IPS DF 6.9 (cell line): ENCODE data around the gene EXTL1.

Experiments
- DNase-seq: peaks from one replicate; pipeline ENCODE4 v3.0.0-alpha.2; 2013; ENCODE audit warnings: low read depth, low spot score
- H3K27ac ChIP-seq: one replicate; pipeline ENCODE4 v1.5.1; 2013; ENCODE audit warnings: low read length, control low read depth
- H3K27me3 ChIP-seq: 2 replicates; pipeline ENCODE4 v1.6.1; 2013; ENCODE audit warnings: mild to moderate bottlenecking, low read length; ENCODE audit not compliant: control insufficient read depth, insufficient read depth
- H3K36me3 ChIP-seq: 2 replicates; pipeline ENCODE4 v1.6.1; 2013; ENCODE audit warnings: low read length; ENCODE audit not compliant: control insufficient read depth, insufficient read depth
- H3K4me1 ChIP-seq: 2 replicates; pipeline ENCODE4 v1.6.1; 2013; ENCODE audit warnings: low read length; ENCODE audit not compliant: control insufficient read depth, insufficient read depth
- H3K4me3 ChIP-seq: 2 replicates; pipeline ENCODE4 v1.5.1; 2013; ENCODE audit warnings: mild to moderate bottlenecking, low read length
- H3K9me3 ChIP-seq: 2 replicates; pipeline ENCODE4 v1.6.1; 2013; ENCODE audit warnings: low read length, inconsistent platforms; ENCODE audit not compliant: control insufficient read depth, insufficient read depth
- WGBS: extraction: QIAGEN DNeasy Blood & Tissue Kit; methylation state at CpG from one replicate; pipeline ENCODE4 v1.1.7; 2013; ENCODE audit warnings: mixed read lengths, missing lambda C conversion rate; ENCODE audit not compliant: insufficient read length, insufficient coverage; 5-methylcytosine and 5-hydroxymethylcytosine counted together

EXTL1 gene

GRCh38 chr1:26043765-26044164 is 22.2 kb downstream of the EXTL1 start:
- no peak for DNase-seq
- no CpG with 5 or more reads among the region's 2 CpGs for WGBS
- H3K27me3 ChIP-seq: peaks cover 42% of the 10 kb centered on the region

GRCh38 chr1:26044414-26044813 is 22.8 kb downstream of the EXTL1 start:
- no peak overlapping the region for H3K27ac ChIP-seq
- H3K4me3 ChIP-seq: no peak overlapping the region
- no peaks in the 10 kb centered on the region; the same call in 1 of the 2 replicates for H3K4me1 ChIP-seq
- DNase-seq: no peak
- no peaks in the 10 kb centered on the region for H3K36me3 ChIP-seq
- no peaks in the 10 kb centered on the region for H3K9me3 ChIP-seq
- WGBS: no CpG with 5 or more reads among the region's 3 CpGs
- H3K27me3 ChIP-seq: peaks cover 46% of the 10 kb centered on the region

More at GRCh38 chr1:26043765-26044164, 22.2 kb downstream of the EXTL1 start:
- no peak overlapping the region for H3K4me3 ChIP-seq
- no peak overlapping the region for H3K27ac ChIP-seq
- H3K4me1 ChIP-seq: no peaks in the 10 kb centered on the region; the same call in 1 of the 2 replicates
- no peaks in the 10 kb centered on the region for H3K36me3 ChIP-seq
- no peaks in the 10 kb centered on the region for H3K9me3 ChIP-seq

- H3K4me3 ChIP-seq: peak overlapping the region; percentile 21; the same call in 1 of the 2 replicates
- H3K27me3 ChIP-seq: peaks cover 46% of the 10 kb centered on the region
- no peak for DNase-seq
- no CpG with 5 or more reads among the region's 29 CpGs for WGBS
- H3K36me3 ChIP-seq: no peaks in the 10 kb centered on the region
- H3K9me3 ChIP-seq: no peaks in the 10 kb centered on the region
- no peaks in the 10 kb centered on the region; the same call in 1 of the 2 replicates for H3K4me1 ChIP-seq
- H3K27ac ChIP-seq: no peak overlapping the region
Observed at GRCh38 chr1:26044971-26045721, 23.6 kb downstream of the EXTL1 start.

GRCh38 chr1:26045722-26046245 is 24.2 kb downstream of the EXTL1 start, which contains the start of gene SLC30A2:
Gene SLC30A2, minus strand, starts transcription at chr1:26046118. Its CDS starts 222 bp downstream, at chr1:26045896.
- H3K4me1 ChIP-seq: no peaks in the 10 kb centered on the region; the same call in 1 of the 2 replicates
- H3K27ac ChIP-seq: no peak within 1 kb of the TSS
- WGBS: no CpG with 5 or more reads among the region's 62 CpGs
- H3K36me3 ChIP-seq: no peaks in the 10 kb centered on the region
- peaks cover 46% of the 10 kb centered on the region for H3K27me3 ChIP-seq
- H3K9me3 ChIP-seq: no peaks in the 10 kb centered on the region
- peak within 1 kb of the TSS; percentile 21; the same call in 1 of the 2 replicates for H3K4me3 ChIP-seq
- DNase-seq: no peak

GRCh38 chr1:26046246-26047095 is 24.9 kb downstream of the EXTL1 start:
- DNase-seq: no peak
- Histone ChIP-seq H3K4me1 (no peaks in the 10 kb centered on the region; the same call in 1 of the 2 replicates), H3K27ac (no peak overlapping the region), H3K4me3 (peak overlapping the region; percentile 21; the same call in 1 of the 2 replicates), H3K27me3 (peaks cover 46% of the 10 kb centered on the region), H3K36me3 (no peaks in the 10 kb centered on the region), H3K9me3 (no peaks in the 10 kb centered on the region)
- WGBS: no CpG with 5 or more reads among the region's 57 CpGs

- peaks cover 44% of the 10 kb centered on the region for H3K27me3 ChIP-seq
- no peaks in the 10 kb centered on the region; the same call in 1 of the 2 replicates for H3K4me1 ChIP-seq
- no peak for DNase-seq
- no peak overlapping the region for H3K4me3 ChIP-seq
- H3K36me3 ChIP-seq: no peaks in the 10 kb centered on the region
- no CpG with 5 or more reads among the region's 7 CpGs for WGBS
- no peak overlapping the region for H3K27ac ChIP-seq
- no peaks in the 10 kb centered on the region for H3K9me3 ChIP-seq
Observed at GRCh38 chr1:26047278-26047874, 25.8 kb downstream of the EXTL1 start.

GRCh38 chr1:26049531-26050247 is 28.1 kb downstream of the EXTL1 start:
- no peak for DNase-seq
- no peaks in the 10 kb centered on the region for H3K9me3 ChIP-seq
- no peak overlapping the region for H3K4me3 ChIP-seq
- no peaks in the 10 kb centered on the region; the same call in 1 of the 2 replicates for H3K4me1 ChIP-seq
- WGBS: no CpG with 5 or more reads among the region's 10 CpGs
- no peak overlapping the region for H3K27ac ChIP-seq
- H3K36me3 ChIP-seq: no peaks in the 10 kb centered on the region
- peaks cover 33% of the 10 kb centered on the region for H3K27me3 ChIP-seq

- Histone ChIP-seq H3K36me3 (no peaks in the 10 kb centered on the region), H3K4me3 (no peak overlapping the region), H3K27me3 (peaks cover 27% of the 10 kb centered on the region), H3K4me1 (no peaks in the 10 kb centered on the region; the same call in 1 of the 2 replicates), H3K27ac (no peak overlapping the region), H3K9me3 (no peaks in the 10 kb centered on the region)
- no CpG with 5 or more reads among the region's 6 CpGs for WGBS
- DNase-seq: no peak
Observed at GRCh38 chr1:26050248-26050640, 28.7 kb downstream of the EXTL1 start.

- no peak for DNase-seq
- WGBS: no CpG with 5 or more reads among the region's 16 CpGs
Observed at GRCh38 chr1:26053718-26054560, 32.4 kb downstream of the EXTL1 start.

More at GRCh38 chr1:26053718-26054560, 32.4 kb downstream of the EXTL1 start:
- Histone ChIP-seq H3K27me3 (peaks cover 4% of the 10 kb centered on the region; the same call in 1 of the 2 replicates), H3K4me1 (no peaks in the 10 kb centered on the region; the same call in 1 of the 2 replicates), H3K36me3 (no peaks in the 10 kb centered on the region), H3K4me3 (no peak overlapping the region), H3K27ac (no peak overlapping the region), H3K9me3 (no peaks in the 10 kb centered on the region)
